ENCODE results near the gene GABRR2.
"Not testable (repeated sequence)": the region's sequence is repeated elsewhere in the genome, so short reads cannot be mapped to it uniquely, and the experiment has no call there.

GRCh38 chr6:89233605-89234004 lies 81.5 kb downstream of the GABRR2 start:
- not testable (repeated sequence) for TF ChIP-seq CTCF (IDR thresholded peaks at IDR 0.05; ENCODE audit: poor library complexity); EZH2 (IDR thresholded peaks at IDR 0.05; ENCODE audit: borderline replicate concordance); EZH2phosphoT487 (IDR thresholded peaks at IDR 0.05; ENCODE audit: low read depth, severe bottlenecking, unreplicated experiment)
